Neuronal stem cell (in vitro differentiated cells): Measurements from ENCODE around the gene CLEC16A.

Experiments used
- DNase-seq: peaks from one replicate; pipeline ENCODE4 v3.0.0-alpha.2; 2013; ENCODE audit warnings: low spot score
- H2AFZ ChIP-seq: one replicate; pipeline ENCODE4 v1.6.1; 2013; ENCODE audit warnings: mild to moderate bottlenecking, low read length, inconsistent platforms
- H2AK5ac ChIP-seq: 2 replicates; pipeline ENCODE4 v1.6.1; 2013; ENCODE audit warnings: low read depth, mild to moderate bottlenecking, inconsistent platforms, low read length, moderate library complexity, mixed read lengths
- H2BK120ac ChIP-seq: 2 replicates; pipeline ENCODE4 v1.6.1; 2013; ENCODE audit warnings: low read depth, mild to moderate bottlenecking, inconsistent platforms, low read length, moderate library complexity, mixed read lengths
- H2BK12ac ChIP-seq: one replicate; pipeline ENCODE4 v1.6.1; 2013; ENCODE audit warnings: low read length, inconsistent platforms
- H2BK15ac ChIP-seq: 2 replicates; pipeline ENCODE4 v1.6.1; 2013; ENCODE audit warnings: mild to moderate bottlenecking, low read length, inconsistent platforms, mixed read lengths
- H2BK5ac ChIP-seq: one replicate; pipeline ENCODE4 v1.6.1; 2013; ENCODE audit warnings: inconsistent platforms, mild to moderate bottlenecking, low read length, moderate library complexity
- H3K14ac ChIP-seq: one replicate; pipeline ENCODE4 v1.6.1; 2013; ENCODE audit warnings: low read length, inconsistent platforms
- H3K18ac ChIP-seq: 2 replicates; pipeline ENCODE4 v1.6.1; 2013; ENCODE audit warnings: low read length, inconsistent platforms
- H3K23ac ChIP-seq: 2 replicates; pipeline ENCODE4 v1.6.1; 2013; ENCODE audit warnings: low read depth, mild to moderate bottlenecking, mixed read lengths, low read length, inconsistent platforms; ENCODE audit not compliant: poor library complexity
- H3K27ac ChIP-seq: replicated peaks from 3 replicates; pipeline ENCODE4 v1.5.1; 2013; ENCODE audit warnings: low read length, inconsistent platforms
- H3K27me3 ChIP-seq, 3 experiments: 2 replicates each; pipeline ENCODE4 v1.6.1; 2013; ENCODE audit warnings: low read length in 3 of 3, mild to moderate bottlenecking in 2 of 3, inconsistent platforms in 1 of 3, low read depth in 1 of 3, mixed read lengths in 1 of 3, moderate library complexity in 1 of 3; ENCODE audit not compliant: control insufficient read depth in 3 of 3, insufficient read depth in 3 of 3
- H3K36me3 ChIP-seq, 2 donors: replicated peaks in 1 of 2; 2 replicates each; pipeline ENCODE4 v1.6.1; 2013; ENCODE audit warnings: low read length in 2 of 2; ENCODE audit not compliant: control insufficient read depth in 2 of 2, insufficient read depth in 2 of 2
- H3K4ac ChIP-seq: 2 replicates; pipeline ENCODE4 v1.6.1; 2013; ENCODE audit warnings: inconsistent platforms, mild to moderate bottlenecking, low read length, moderate library complexity
- H3K4me1 ChIP-seq, 2 donors: 1 replicate in 1 of 2; 2 replicates in 1 of 2; pipeline ENCODE4 v1.6.1; 2013; ENCODE audit warnings: low read length in 2 of 2, low read depth in 1 of 2; ENCODE audit not compliant: control insufficient read depth in 2 of 2, insufficient read depth in 1 of 2
- H3K4me2 ChIP-seq: one replicate; pipeline ENCODE4 v1.6.1; 2013; ENCODE audit warnings: mild to moderate bottlenecking, low read length, inconsistent platforms; ENCODE audit not compliant: insufficient read depth, poor library complexity, severe bottlenecking
- H3K4me3 ChIP-seq, 2 donors: 2 replicates each; pipeline ENCODE4 v1.5.1; 2013; ENCODE audit warnings: low read length in 2 of 2, mild to moderate bottlenecking in 2 of 2, inconsistent platforms in 1 of 2, moderate library complexity in 1 of 2
- H3K79me1 ChIP-seq: one replicate; pipeline ENCODE4 v1.6.1; 2013; ENCODE audit warnings: low read depth, mild to moderate bottlenecking, inconsistent platforms, low read length, moderate library complexity
- H3K9ac ChIP-seq: one replicate; pipeline ENCODE4 v1.6.1; 2013; ENCODE audit warnings: mild to moderate bottlenecking, low read depth, low read length, inconsistent platforms; ENCODE audit not compliant: poor library complexity
- H3K9me3 ChIP-seq, 2 donors: replicated peaks in 1 of 2; 2 replicates each; pipeline versions ENCODE3 to v1.6.1; 2013; ENCODE audit warnings: low read length in 2 of 2, mild to moderate bottlenecking in 2 of 2, inconsistent platforms in 1 of 2, low read depth in 1 of 2, mixed read lengths in 1 of 2, moderate library complexity in 1 of 2; ENCODE audit not compliant: control insufficient read depth in 2 of 2, insufficient read depth in 1 of 2
- H4K8ac ChIP-seq: one replicate; pipeline ENCODE4 v1.6.1; 2013; ENCODE audit warnings: low read depth, mild to moderate bottlenecking, inconsistent platforms, low read length, moderate library complexity
- H4K91ac ChIP-seq: one replicate; pipeline ENCODE4 v1.6.1; 2013; ENCODE audit warnings: low read length, low read depth, mild to moderate bottlenecking, inconsistent platforms; ENCODE audit not compliant: poor library complexity
- WGBS, 2 donors: extraction: QIAGEN DNeasy Blood & Tissue Kit; methylation state at CpG; one replicate each; pipeline ENCODE4 v1.1.7; 2013; ENCODE audit warnings: missing lambda C conversion rate in 2 of 2, mixed read lengths in 1 of 2; ENCODE audit not compliant: insufficient read length in 2 of 2, insufficient replicate concordance in 1 of 2; ENCODE audit errors: extremely low coverage in 2 of 2; 5-methylcytosine and 5-hydroxymethylcytosine counted together

Gene CLEC16A

DNA sequence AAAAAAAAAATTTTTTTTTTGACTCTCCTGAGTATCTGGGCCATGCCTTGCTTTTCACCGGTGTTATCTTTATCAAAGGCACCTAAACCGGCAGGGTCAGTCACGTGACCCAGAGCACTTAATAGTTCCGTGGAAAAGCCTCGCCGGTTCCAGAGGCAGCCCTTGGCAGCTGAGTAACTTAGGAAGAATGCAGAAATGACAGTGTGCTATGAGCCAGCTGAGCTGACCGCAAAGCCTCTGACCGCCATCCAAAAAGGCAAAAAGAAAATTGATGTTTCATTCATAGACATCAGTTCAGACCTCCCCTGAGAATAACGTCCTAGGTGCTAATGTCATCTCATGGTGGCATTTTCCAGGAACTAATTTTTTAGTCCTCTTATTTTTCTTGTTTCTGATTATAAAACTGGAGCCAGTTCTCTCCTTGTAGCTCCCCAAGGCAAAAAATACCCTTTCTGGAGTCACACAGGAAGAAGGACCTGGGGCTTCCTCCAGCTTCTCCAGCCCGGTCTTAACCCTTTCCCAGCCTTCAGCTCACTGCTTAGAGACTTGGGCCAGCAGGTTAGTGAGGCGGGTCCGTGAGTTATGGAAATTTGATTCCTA, 189.1 kb downstream of the CLEC16A start:
- peaks cover 7 to 9% of the 10 kb centered on the region in 2 donors for H3K4me1 ChIP-seq
- no peak overlapping the region for H2AFZ ChIP-seq
- no CpG with 5 or more reads among the region's 12 CpGs for WGBS, 2 donors
- DNase-seq, result no peak
- H3K27me3 ChIP-seq, result no peaks in the 10 kb centered on the region
- no peak overlapping the region for H2BK12ac ChIP-seq
- H2BK5ac ChIP-seq, result no peak overlapping the region
- no peak overlapping the region for H4K91ac ChIP-seq
- H3K4me3 ChIP-seq, result no peak overlapping the region
- H2BK120ac ChIP-seq, result no peak overlapping the region
- no peak overlapping the region for H3K23ac ChIP-seq
- no peak overlapping the region for H3K4ac ChIP-seq
- H4K8ac ChIP-seq, result no peak overlapping the region
- no peak overlapping the region for H2BK15ac ChIP-seq
- no peak overlapping the region for H3K4me2 ChIP-seq
- no peaks in the 10 kb centered on the region for H3K79me1 ChIP-seq
- peaks cover 0 to 4% of the 10 kb centered on the region in 2 donors for H3K36me3 ChIP-seq
- no peak overlapping the region for H3K18ac ChIP-seq
- no peak overlapping the region for H3K9ac ChIP-seq
- no peak overlapping the region for H3K14ac ChIP-seq
- H2AK5ac ChIP-seq, result no peak overlapping the region
- no peak overlapping the region for H3K27ac ChIP-seq
- H3K9me3 ChIP-seq, result no peaks in the 10 kb centered on the region

DNA sequence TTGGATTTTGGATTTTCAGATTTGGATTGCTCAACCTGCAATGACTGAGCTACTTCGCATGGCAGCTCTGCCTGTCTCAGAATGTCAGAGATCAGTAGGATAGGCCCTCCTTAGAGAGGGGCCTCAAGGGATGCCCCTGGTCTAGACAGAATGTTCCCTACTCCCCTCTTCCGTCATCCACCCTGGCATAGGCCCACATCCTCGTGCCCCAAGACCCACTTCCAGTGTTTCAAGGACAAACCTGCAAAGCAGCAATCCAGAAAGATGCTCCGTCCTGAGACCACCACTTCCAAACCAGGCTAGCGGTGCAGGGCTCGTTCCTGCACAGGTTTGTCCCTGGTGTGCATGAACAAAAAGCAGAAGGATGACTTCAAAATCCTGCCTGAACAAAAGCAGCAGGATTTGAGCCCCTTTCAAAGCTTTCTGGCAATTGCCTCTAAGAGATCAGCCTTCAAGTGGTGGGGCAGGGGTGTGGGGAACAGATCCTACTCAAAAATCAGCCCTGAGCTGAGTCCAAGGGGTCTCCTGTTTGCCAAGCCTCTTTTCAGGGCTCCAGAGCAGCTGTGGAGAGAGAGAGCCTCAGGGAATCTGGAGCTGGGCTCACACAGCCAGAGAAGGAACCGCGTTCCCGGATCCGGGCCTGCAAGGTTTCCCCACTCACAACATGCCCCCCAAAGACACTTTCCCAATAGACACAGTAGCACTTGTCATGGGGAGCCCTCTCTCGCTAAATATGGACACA, 190.5 kb downstream of the CLEC16A start:
- H3K23ac ChIP-seq, result no peak overlapping the region
- peak overlapping the region; percentile 22 for H3K18ac ChIP-seq
- no peak for DNase-seq
- peaks cover 0 to 4% of the 10 kb centered on the region in 2 donors for H3K36me3 ChIP-seq
- H2AK5ac ChIP-seq, result no peak overlapping the region
- H3K9me3 ChIP-seq, result no peaks in the 10 kb centered on the region
- peaks cover 9 to 18% of the 10 kb centered on the region in 2 donors for H3K4me1 ChIP-seq
- no peaks in the 10 kb centered on the region for H3K27me3 ChIP-seq
- no peak overlapping the region for H2BK15ac ChIP-seq
- H2AFZ ChIP-seq, result no peak overlapping the region
- WGBS, 2 donors, result no CpG with 5 or more reads among the region's 11 CpGs
- H4K91ac ChIP-seq, result no peak overlapping the region
- no peak overlapping the region for H3K4ac ChIP-seq
- H2BK120ac ChIP-seq, result no peak overlapping the region
- H3K4me2 ChIP-seq, result no peak overlapping the region
- H3K79me1 ChIP-seq, result no peaks in the 10 kb centered on the region
- H4K8ac ChIP-seq, result no peak overlapping the region
- H3K27ac ChIP-seq, result no peak overlapping the region
- H2BK5ac ChIP-seq, result no peak overlapping the region
- no peak overlapping the region for H3K14ac ChIP-seq
- H3K4me3 ChIP-seq, result no peak overlapping the region
- H3K9ac ChIP-seq, result no peak overlapping the region
- no peak overlapping the region for H2BK12ac ChIP-seq

DNA sequence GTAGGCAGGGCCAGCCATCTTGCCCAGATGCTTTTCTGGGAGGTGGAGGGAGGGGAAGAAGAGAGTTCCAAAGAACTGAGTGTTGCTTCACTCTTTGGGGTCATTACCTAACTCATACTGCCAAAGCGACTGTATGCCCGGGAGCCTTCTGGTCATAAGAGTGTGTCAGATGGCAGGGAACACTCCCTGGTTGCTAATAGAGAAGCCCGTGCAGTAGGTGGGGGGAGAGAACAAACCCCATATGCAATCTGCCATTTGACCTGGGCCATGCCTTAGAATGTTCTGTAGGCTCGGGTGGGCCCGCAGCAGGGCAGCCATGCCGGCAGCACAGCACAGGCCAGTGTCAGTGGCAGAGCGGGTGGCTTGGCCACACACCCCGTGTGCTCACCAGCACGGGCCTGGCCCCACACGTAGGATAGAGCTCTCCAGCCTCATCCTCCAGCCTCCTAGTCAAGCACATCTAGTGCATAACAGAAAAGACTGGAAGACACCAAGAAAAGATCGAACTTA, 191.2 kb downstream of the CLEC16A start:
- Histone ChIP-seq H2BK12ac (no peak overlapping the region), H3K9ac (no peak overlapping the region), H3K14ac (no peak overlapping the region), H3K23ac (no peak overlapping the region), H3K36me3 (peaks cover 0 to under 1% of the 10 kb centered on the region in 2 donors), H3K18ac (peak overlapping the region; percentile 22), H2BK15ac (no peak overlapping the region), H2AK5ac (no peak overlapping the region), H3K4me1 (peaks cover 13 to 21% of the 10 kb centered on the region in 2 donors), H3K79me1 (no peaks in the 10 kb centered on the region), H2AFZ (no peak overlapping the region), H3K9me3 (no peaks in the 10 kb centered on the region), H3K4me2 (no peak overlapping the region), H4K91ac (no peak overlapping the region), H2BK5ac (peak overlapping the region; percentile 42), H3K27me3 (no peaks in the 10 kb centered on the region), H3K4ac (no peak overlapping the region), H2BK120ac (no peak overlapping the region), H3K27ac (no peak overlapping the region), H4K8ac (no peak overlapping the region), H3K4me3 (no peak overlapping the region)
- no CpG with 5 or more reads among the region's 11 CpGs for WGBS, 2 donors
- no peak for DNase-seq

- WGBS, 2 donors, result no CpG with 5 or more reads among the region's 7 CpGs
- Histone ChIP-seq H3K4me3 (no peak overlapping the region), H2BK120ac (no peak overlapping the region), H2BK12ac (no peak overlapping the region), H3K4ac (no peak overlapping the region), H3K4me1 (peaks cover 13 to 21% of the 10 kb centered on the region in 2 donors), H2BK5ac (no peak overlapping the region), H3K27ac (no peak overlapping the region), H3K79me1 (no peaks in the 10 kb centered on the region), H4K91ac (no peak overlapping the region), H2AFZ (no peak overlapping the region), H3K14ac (no peak overlapping the region), H2AK5ac (no peak overlapping the region), H3K27me3 (no peaks in the 10 kb centered on the region), H3K4me2 (no peak overlapping the region), H2BK15ac (no peak overlapping the region), H3K36me3 (no peaks in the 10 kb centered on the region), H3K9ac (no peak overlapping the region), H3K9me3 (no peaks in the 10 kb centered on the region), H3K23ac (no peak overlapping the region), H4K8ac (no peak overlapping the region), H3K18ac (peak overlapping the region; percentile 39)
- DNase-seq, result no peak
These were observed 192.2 kb downstream of the CLEC16A start for GRCh38 chr16:11136600-11136999.
